ENCODE measurements around the gene RAI2. TPM values are rescaled to one million over a fixed set of nuclear protein-coding genes. Genes with fewer than 3 reads are reported as not detected.

The RAI2 gene
- total RNA-seq, 2 donors from 2014 or later: 1.7 to 4.8 TPM

- Histone ChIP-seq H3K9me3 (no peaks in the 10 kb centered on the region), H3K27ac (no peak overlapping the region), H3K9ac (ENCODE audit: low read depth in 2 of 2, low read length in 2 of 2) (no peak overlapping the region), H3K4me3 (no peak overlapping the region), H3K4me1 (no peaks in the 10 kb centered on the region), H3K27me3 (no peaks in the 10 kb centered on the region), H3K36me3 (no peaks in the 10 kb centered on the region)
- intact Hi-C loops (cut with DNase I): no loop called here
- no peak for DNase-seq
- no peak for TF ChIP-seq CTCF (IDR thresholded peaks at IDR 0.05)
Measured at GRCh38 chrX:17854069-17854468, 7.0 kb downstream of the RAI2 start.

GRCh38 chrX:17851874-17852273 is 9.2 kb downstream of the RAI2 start:
- intact Hi-C loops (cut with DNase I): no loop called here
- no peaks in the 10 kb centered on the region for H3K9me3 ChIP-seq
- no peak overlapping the region for H3K9ac ChIP-seq (ENCODE audit: low read depth in 2 of 2, low read length in 2 of 2)
- no peak for DNase-seq
- no peaks in the 10 kb centered on the region for H3K4me1 ChIP-seq
- no peak overlapping the region for H3K27ac ChIP-seq
- no peaks in the 10 kb centered on the region for H3K36me3 ChIP-seq
- TF ChIP-seq CTCF (IDR thresholded peaks at IDR 0.05): no peak
- no peak overlapping the region for H3K4me3 ChIP-seq
- H3K27me3 ChIP-seq: no peaks in the 10 kb centered on the region

- no peak for DNase-seq
- no peak overlapping the region for H3K9ac ChIP-seq (ENCODE audit: low read depth in 2 of 2, low read length in 2 of 2)
- intact Hi-C loops (cut with DNase I): no loop called here
- H3K4me1 ChIP-seq: no peaks in the 10 kb centered on the region
- H3K36me3 ChIP-seq: no peaks in the 10 kb centered on the region
- H3K27ac ChIP-seq: no peak overlapping the region
- no peak overlapping the region for H3K4me3 ChIP-seq
- no peaks in the 10 kb centered on the region for H3K9me3 ChIP-seq
- no peak for TF ChIP-seq CTCF (IDR thresholded peaks at IDR 0.05)
- H3K27me3 ChIP-seq: no peaks in the 10 kb centered on the region
Measured at GRCh38 chrX:17848545-17849265, 12.4 kb downstream of the RAI2 start.

GRCh38 chrX:17846045-17846444 is 15.1 kb downstream of the RAI2 start:
- Histone ChIP-seq H3K27me3 (no peaks in the 10 kb centered on the region), H3K9me3 (no peaks in the 10 kb centered on the region), H3K4me1 (no peaks in the 10 kb centered on the region), H3K27ac (no peak overlapping the region), H3K36me3 (no peaks in the 10 kb centered on the region), H3K9ac (ENCODE audit: low read depth in 2 of 2, low read length in 2 of 2) (no peak overlapping the region), H3K4me3 (no peak overlapping the region)
- DNase-seq: no peak
- TF ChIP-seq CTCF (IDR thresholded peaks at IDR 0.05): no peak
- intact Hi-C loops (cut with DNase I): no loop called here

- no peak for DNase-seq
- Histone ChIP-seq H3K4me3 (no peak overlapping the region), H3K27ac (no peak overlapping the region), H3K4me1 (no peaks in the 10 kb centered on the region), H3K36me3 (no peaks in the 10 kb centered on the region), H3K27me3 (no peaks in the 10 kb centered on the region), H3K9ac (ENCODE audit: low read depth in 2 of 2, low read length in 2 of 2) (no peak overlapping the region), H3K9me3 (no peaks in the 10 kb centered on the region)
- no peak for TF ChIP-seq CTCF (IDR thresholded peaks at IDR 0.05)
- intact Hi-C loops (cut with DNase I): no loop called here
Measured at GRCh38 chrX:17844236-17844635, 16.9 kb downstream of the RAI2 start.

Measured in colonic mucosa (tissue), 4 donors.